ENCODE data around the gene APOB. TPM values are rescaled to one million over a fixed set of nuclear protein-coding genes. Genes with fewer than 3 reads are reported as not detected.

The APOB gene
- total RNA-seq, 4 donors from 2014 or later, result 1.5 to 38.6 (median 14.7) TPM

DNA sequence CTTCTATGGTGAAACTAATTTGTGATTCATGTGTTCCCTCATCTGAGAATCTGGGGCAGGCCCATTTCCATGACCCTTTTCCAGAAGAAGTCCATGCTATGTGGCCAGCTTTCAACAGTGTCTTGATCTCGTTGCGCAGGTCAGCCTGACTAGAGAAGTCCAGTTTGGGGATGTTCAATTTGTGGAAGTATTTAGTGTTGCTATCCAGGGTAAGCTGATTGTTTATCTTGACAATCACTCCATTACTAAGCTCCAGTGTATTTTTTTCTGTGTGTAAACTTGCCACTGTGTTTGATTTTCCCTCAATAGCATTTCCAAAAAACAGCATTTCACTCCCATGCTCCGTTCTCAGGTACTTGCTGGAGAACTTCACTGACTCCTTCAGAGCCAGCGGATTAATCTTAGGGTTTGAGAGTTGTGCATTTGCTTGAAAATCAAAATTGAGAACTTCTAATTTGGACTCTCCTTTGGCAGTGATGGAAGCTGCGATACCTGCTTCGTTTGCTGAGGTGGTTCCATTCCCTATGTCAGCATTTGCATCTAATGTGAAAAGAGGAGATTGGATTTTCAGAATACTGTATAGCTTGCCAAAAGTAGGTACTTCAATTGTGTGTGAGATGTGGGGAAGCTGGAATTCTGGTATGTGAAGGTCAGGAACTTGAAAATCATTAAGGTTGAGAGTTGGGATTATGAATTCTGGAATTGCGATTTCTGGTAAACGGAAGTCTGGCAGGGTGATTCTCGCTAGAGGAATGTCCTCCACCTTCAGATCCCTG is 35.7 kb downstream of the APOB start:
- TF ChIP-seq, protein P1, sequence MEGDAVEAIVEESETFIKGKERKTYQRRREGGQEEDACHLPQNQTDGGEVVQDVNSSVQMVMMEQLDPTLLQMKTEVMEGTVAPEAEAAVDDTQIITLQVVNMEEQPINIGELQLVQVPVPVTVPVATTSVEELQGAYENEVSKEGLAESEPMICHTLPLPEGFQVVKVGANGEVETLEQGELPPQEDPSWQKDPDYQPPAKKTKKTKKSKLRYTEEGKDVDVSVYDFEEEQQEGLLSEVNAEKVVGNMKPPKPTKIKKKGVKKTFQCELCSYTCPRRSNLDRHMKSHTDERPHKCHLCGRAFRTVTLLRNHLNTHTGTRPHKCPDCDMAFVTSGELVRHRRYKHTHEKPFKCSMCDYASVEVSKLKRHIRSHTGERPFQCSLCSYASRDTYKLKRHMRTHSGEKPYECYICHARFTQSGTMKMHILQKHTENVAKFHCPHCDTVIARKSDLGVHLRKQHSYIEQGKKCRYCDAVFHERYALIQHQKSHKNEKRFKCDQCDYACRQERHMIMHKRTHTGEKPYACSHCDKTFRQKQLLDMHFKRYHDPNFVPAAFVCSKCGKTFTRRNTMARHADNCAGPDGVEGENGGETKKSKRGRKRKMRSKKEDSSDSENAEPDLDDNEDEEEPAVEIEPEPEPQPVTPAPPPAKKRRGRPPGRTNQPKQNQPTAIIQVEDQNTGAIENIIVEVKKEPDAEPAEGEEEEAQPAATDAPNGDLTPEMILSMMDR (IDR thresholded peaks at IDR 0.05; ENCODE audit: low read depth), result no peak

- TF ChIP-seq, protein P1 (IDR thresholded peaks at IDR 0.05; ENCODE audit: low read depth), result no peak
These were observed 36.5 kb downstream of the APOB start for GRCh38 chr2:21007129-21008013.

DNA sequence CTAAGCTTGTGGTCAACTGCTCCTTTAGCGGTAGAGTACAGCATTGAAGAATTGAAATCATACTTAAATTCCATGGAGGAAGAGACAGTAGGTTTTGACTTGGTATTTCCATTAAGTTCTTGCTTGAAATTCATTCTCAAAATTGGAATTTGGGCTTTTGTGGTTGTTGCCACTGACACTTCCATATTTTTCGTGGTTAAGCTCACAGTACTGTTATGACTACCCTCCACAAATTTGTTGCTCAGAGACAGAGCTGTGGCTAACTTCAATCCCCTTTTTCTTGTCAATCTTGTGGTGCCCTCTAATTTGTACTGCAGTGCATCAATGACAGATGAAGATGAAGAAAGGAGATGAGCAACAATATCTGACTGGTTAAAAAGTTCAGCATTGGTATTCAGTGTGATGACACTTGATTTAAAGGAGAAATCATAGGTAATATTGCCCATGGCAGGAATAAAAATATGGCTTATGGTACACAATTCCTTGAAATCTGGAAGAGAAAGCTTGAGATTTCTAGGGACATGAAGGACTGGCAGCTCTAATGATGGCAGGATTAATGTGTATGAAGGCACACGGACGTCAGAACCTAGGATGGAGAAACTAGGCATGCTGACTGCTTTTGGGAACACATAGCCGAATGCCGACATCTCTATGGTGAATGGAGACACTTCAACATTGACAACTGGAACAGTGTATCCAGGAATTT is 37.3 kb downstream of the APOB start:
- TF ChIP-seq, protein P1 (IDR thresholded peaks at IDR 0.05; ENCODE audit: low read depth), result no peak

- TF ChIP-seq, protein P1 (IDR thresholded peaks at IDR 0.05; ENCODE audit: low read depth), result no peak
These were observed 38.0 kb downstream of the APOB start for GRCh38 chr2:21005700-21006422.

DNA sequence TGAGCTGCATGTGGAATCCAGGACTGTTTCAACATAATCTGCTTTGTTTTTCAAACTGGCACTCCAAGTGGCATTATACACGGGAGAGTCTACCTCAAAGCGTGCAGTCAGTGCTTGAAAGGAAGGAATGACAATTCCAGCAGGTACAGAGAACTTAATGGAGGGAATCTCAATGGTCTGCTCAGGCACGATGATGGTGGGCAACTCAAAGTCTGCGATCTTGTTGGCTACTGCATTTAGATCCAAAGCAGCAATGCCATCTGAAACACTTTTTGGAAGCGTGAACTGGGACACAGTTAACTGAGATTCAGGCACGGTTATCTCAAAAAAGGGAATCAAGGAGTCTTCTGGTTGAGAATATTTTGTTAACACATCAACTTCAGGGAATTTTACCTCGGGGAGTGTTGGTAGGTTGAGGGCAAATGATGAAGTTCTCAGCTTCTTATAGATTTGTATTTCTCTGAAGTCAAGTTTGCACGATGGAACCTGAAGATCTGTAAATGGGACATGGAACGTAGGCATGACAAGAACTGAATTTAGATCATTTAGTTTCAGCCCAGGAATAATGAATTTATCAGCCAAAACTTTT is 38.7 kb downstream of the APOB start:
- TF ChIP-seq, protein P1 (IDR thresholded peaks at IDR 0.05; ENCODE audit: low read depth), result no peak

DNA sequence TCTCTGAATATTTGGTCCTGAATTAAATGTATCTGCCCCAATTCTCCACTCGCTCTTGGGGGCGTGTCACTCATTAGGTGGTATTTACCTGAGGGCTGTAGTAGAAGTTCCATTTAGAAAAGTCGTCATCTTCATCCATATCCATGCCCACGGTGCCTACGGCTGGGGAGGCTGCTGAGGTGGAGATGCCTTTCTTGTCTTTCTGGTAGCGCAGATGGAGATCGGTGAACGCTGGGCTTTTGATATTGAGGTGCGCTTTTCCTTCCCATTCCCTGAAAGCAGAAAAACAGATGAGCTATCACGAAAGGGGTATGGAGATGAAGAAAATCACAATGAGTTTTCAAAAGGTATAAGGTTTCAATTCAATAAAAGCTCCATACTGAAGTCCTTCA is 39.7 kb downstream of the APOB start:
- TF ChIP-seq, protein P1 (IDR thresholded peaks at IDR 0.05; ENCODE audit: low read depth), result no peak

All from subcutaneous adipose tissue (tissue), 4 donors.